Aorta (tissue), 5 donors: Measurements from ENCODE around the gene FKBP5. TPM values are rescaled to one million over a fixed set of nuclear protein-coding genes. Genes with fewer than 3 reads are reported as not detected.

Experiments
- ATAC-seq: fragments of 200-7000 bp; cut with Tn5 transposase; one replicate; pipeline ENCODE4 v1.9.1; 2022; ENCODE audit warnings: moderate library complexity; ENCODE audit not compliant: low FRiP score
- DNase-seq, 2 donors: peaks; one replicate each; pipeline ENCODE4 v3.0.0-alpha.2; 2020
- H3K27ac ChIP-seq, 2 donors: one replicate each; pipeline ENCODE4 v1.5.1; 2013; ENCODE audit warnings: low read length in 2 of 2, mild to moderate bottlenecking in 2 of 2, moderate library complexity in 2 of 2, control low read depth in 1 of 2, inconsistent platforms in 1 of 2, low read depth in 1 of 2
- H3K27me3 ChIP-seq, 2 donors: one replicate each; pipeline ENCODE4 v1.6.1; 2013; ENCODE audit warnings: control low read depth in 1 of 2, low read length in 1 of 2, mild to moderate bottlenecking in 1 of 2, moderate library complexity in 1 of 2; ENCODE audit not compliant: insufficient read depth in 2 of 2, control insufficient read depth in 1 of 2
- H3K36me3 ChIP-seq, 2 donors: one replicate each; pipeline ENCODE4 v1.6.1; 2013; ENCODE audit warnings: control low read depth in 1 of 2, low read length in 1 of 2, mild to moderate bottlenecking in 1 of 2; ENCODE audit not compliant: insufficient read depth in 2 of 2, control insufficient read depth in 1 of 2
- H3K4me1 ChIP-seq, 2 donors: one replicate each; pipeline ENCODE4 v1.6.1; 2013; ENCODE audit warnings: low read length in 2 of 2, control low read depth in 1 of 2, mild to moderate bottlenecking in 1 of 2, moderate library complexity in 1 of 2; ENCODE audit not compliant: insufficient read depth in 2 of 2, control insufficient read depth in 1 of 2
- H3K4me3 ChIP-seq, 2 donors: one replicate each; pipeline ENCODE4 v1.5.1; 2013; ENCODE audit warnings: low read length in 2 of 2, control low read depth in 1 of 2, mild to moderate bottlenecking in 1 of 2
- H3K9me3 ChIP-seq: one replicate; pipeline ENCODE4 v1.6.1; 2013; ENCODE audit warnings: mild to moderate bottlenecking, low read length; ENCODE audit not compliant: control insufficient read depth
- WGBS, 2 donors: extraction: QIAGEN DNeasy Blood & Tissue Kit; methylation state at CpG; one replicate each; pipeline ENCODE4 v1.1.7; 2013; 5-methylcytosine and 5-hydroxymethylcytosine counted together
- intact Hi-C, 2 donors: fragments of 100-400 bp; cut with DNase I; formaldehyde crosslinking; loops; one replicate each; pipeline versions ENCODE4 v1.14.2 to v1.15.0; 2022
- polyA plus RNA-seq, 2 donors: library from polyadenylated mRNA; stranded (reverse); fragments of 200-250 nt; gene quantifications; one replicate each; pipeline ENCODE4 v1.2.3, GENCODE V29; 2013
- total RNA-seq, 2 donors: library from RNA; stranded (reverse); fragmentation: NEBNext Ultra II Directional; extraction: Animal tissue kit (Norgen Biotek cat#: 25700); gene quantifications; one replicate each; pipeline ENCODE4 v1.2.1, GENCODE V29; 2021
- donor health status: healthy with polysubstance abuse.
- donor health status: Bipolar disorder and iron deficiency.
- donor health status: DM: no; HTN: no; CAD: no.
- donor health status: DM: no; HTN: no; CAD: no.
- donor health status: DM: yes; HTN: yes; CAD: no.

The FKBP5 gene
- total and polyA plus RNA-seq, 4 donors = 25.1 to 102 (median 87.6) TPM

DNA sequence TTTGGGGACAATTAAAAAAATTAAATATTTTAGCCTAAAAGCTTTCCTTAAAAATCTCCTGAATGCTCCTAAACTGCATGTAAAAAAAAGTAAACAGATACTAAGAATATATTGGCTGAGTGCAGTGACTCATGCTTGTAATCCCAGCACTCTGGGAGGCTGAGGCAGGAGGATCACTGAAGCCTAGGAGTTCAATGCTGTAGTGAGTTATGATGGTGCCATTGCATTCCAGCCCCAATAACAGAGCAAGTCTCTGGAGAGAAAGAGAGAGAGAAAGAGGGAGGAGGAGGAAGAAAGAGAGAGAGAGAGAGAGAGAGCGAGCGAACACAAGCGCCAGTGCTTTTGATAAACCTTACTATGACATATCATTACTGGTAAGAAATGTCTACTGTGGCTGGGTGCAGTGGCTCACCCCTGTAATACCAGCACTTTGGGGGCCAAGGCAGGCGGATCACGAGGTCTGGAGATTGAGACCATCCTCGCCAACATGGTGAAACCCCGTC, 58.8 kb downstream of the FKBP5 start:
- DNase-seq (no peak), ATAC-seq (no peak)
- Histone ChIP-seq H3K27me3 (no peaks in the 10 kb centered on the region), H3K4me1 (no peaks in the 10 kb centered on the region), H3K9me3 (no peaks in the 10 kb centered on the region), H3K27ac (no peak overlapping the region), H3K36me3 (peaks cover 0 to 3% of the 10 kb centered on the region in 2 donors), H3K4me3 (no peak overlapping the region)
- 92 to 95% methylated on average over 7 of the region's 7 CpGs for WGBS, 2 donors
- intact Hi-C loops = loop anchor here in 1 of 2 donors (5.0 to 10.0 kb wide), 2 partner anchors 48 to 55 kb away; partner anchors contain the start of gene FKBP5

DNA sequence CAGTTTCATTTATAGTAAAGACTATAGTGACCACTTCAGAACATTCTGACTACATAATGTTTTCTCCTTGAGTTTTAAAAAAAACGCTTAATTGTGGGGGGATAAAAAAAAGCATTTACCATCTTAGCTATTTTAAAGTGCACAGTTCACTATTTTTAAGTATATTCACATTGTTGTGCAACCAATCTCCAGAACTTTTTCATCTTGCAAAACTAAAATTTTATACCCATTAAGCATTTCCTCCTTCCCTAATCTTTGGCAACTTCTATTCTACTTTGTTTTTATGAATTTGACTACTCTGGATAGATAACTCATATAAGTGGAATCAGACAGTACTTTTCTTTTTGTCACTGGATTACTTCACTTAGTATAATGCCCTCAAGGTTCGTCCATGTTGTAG, 62.3 kb downstream of the FKBP5 start:
- intact Hi-C loops = loop anchor here in 1 of 2 donors (5.0 to 10.0 kb wide), 2 partner anchors 44 to 58 kb away; partner anchors contain the start of gene FKBP5
- 80% methylated on average over 2 of the region's 2 CpGs for WGBS, 2 donors
- H3K27me3 ChIP-seq = no peaks in the 10 kb centered on the region
- no peak for DNase-seq
- no peaks in the 10 kb centered on the region for H3K4me1 ChIP-seq
- H3K27ac ChIP-seq = no peak overlapping the region
- H3K36me3 ChIP-seq = peaks cover 0 to 3% of the 10 kb centered on the region in 2 donors
- H3K9me3 ChIP-seq = no peaks in the 10 kb centered on the region
- no peak overlapping the region for H3K4me3 ChIP-seq
- ATAC-seq = no peak

DNA sequence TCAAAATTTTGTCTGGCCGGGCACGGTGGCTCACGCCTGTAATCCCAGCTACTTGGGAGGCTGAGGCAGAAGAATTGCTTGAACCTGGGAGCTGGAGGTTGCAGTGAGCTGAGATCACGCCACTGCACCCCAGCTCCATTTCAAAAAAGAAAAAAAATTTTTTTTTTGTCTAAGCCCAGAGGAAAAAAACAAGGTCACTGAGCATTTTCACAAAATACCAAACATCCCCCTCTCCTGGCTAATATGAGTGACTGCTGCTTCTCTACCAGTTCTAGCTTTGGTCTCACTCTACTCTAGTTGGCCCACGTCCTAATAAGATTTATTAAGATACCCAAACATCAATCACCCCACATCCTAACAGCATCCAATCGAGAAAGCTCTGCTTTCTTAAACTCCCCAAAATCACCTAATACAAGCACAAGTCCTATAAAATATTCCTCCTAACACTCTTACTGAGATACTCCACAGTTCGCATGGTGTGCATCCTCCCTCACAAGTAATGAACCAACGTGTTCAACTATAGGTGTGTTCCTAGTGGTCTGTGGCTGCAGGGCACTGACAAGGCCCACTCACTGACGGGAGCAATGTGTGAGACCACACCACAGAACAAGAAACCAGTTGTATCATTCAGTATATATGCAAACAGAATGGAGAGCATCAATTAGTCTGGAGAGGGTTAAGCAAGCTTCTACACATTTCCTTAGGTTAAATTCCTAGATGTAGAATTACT, 64.2 kb downstream of the FKBP5 start:
- peak overlapping the region in 1 of 2 donors; percentile 28 for H3K27ac ChIP-seq
- DNase-seq (no peak), ATAC-seq (no peak)
- intact Hi-C loops = loop anchor here in 1 of 2 donors (5.0 to 10.0 kb wide), 2 partner anchors 42 to 60 kb away; partner anchors contain the start of gene FKBP5
- no peak overlapping the region for H3K4me3 ChIP-seq
- no peaks in the 10 kb centered on the region for H3K4me1 ChIP-seq
- no peaks in the 10 kb centered on the region for H3K9me3 ChIP-seq
- H3K27me3 ChIP-seq = no peaks in the 10 kb centered on the region
- H3K36me3 ChIP-seq = peaks cover 0 to 4% of the 10 kb centered on the region in 2 donors
- WGBS, 2 donors = 89 to 92% methylated on average over 9 of the region's 9 CpGs

GRCh38 chr6:35622283-35622682, 66.4 kb downstream of the FKBP5 start:
- intact Hi-C loops = loop anchor here in 1 of 2 donors (10.0 kb wide), 1 partner anchor 63 kb away; the partner anchor contains the start of gene FKBP5
- H3K4me1 ChIP-seq = no peaks in the 10 kb centered on the region
- ATAC-seq = no peak

GRCh38 chr6:35620706-35621105, 68.0 kb downstream of the FKBP5 start:
- WGBS, 2 donors = 93 to 96% methylated on average over 1 of the region's 1 CpG
- Histone ChIP-seq H3K36me3 (peaks cover 5 to 7% of the 10 kb centered on the region in 2 donors), H3K4me1 (no peaks in the 10 kb centered on the region), H3K27me3 (no peaks in the 10 kb centered on the region), H3K27ac (no peak overlapping the region), H3K9me3 (no peaks in the 10 kb centered on the region), H3K4me3 (no peak overlapping the region)
- no peak for DNase-seq
- intact Hi-C loops = loop anchor here in 1 of 2 donors (10.0 kb wide), 1 partner anchor 64 kb away; the partner anchor contains the start of gene FKBP5
- no peak for ATAC-seq

More at GRCh38 chr6:35622283-35622682, 66.4 kb downstream of the FKBP5 start:
- peaks cover 5 to 7% of the 10 kb centered on the region in 2 donors for H3K36me3 ChIP-seq
- WGBS, 2 donors = 95 to 97% methylated on average over 4 of the region's 4 CpGs
- H3K27me3 ChIP-seq = no peaks in the 10 kb centered on the region
- no peak for DNase-seq
- no peak overlapping the region for H3K4me3 ChIP-seq
- no peaks in the 10 kb centered on the region for H3K9me3 ChIP-seq
- no peak overlapping the region for H3K27ac ChIP-seq

DNA sequence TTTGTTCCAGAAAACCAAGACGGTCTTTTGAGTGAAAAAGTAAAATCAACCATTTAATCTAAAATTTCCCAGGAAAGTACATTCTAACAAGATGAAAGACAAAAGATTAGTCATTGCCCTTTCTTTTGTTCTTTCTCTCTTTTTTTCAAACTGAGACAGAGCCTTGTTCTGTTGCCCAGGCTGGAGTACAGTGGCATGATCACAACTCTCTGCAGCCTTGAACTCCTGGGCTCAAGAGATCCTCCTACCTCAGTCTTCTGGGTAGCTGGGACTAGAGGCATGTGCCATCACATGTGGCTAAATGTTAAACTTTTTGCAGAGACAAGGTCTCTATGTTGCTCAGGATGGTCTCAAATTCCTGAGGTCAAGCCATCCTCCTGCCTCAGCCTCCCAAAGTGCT, 75.0 kb downstream of the FKBP5 start:
- WGBS, 2 donors = 57 to 74% methylated on average over 1 of the region's 1 CpG
- no peaks in the 10 kb centered on the region for H3K4me1 ChIP-seq
- intact Hi-C loops = no loop called here
- DNase-seq = no peak
- H3K27ac ChIP-seq = no peak overlapping the region
- no peak overlapping the region for H3K4me3 ChIP-seq
- no peaks in the 10 kb centered on the region for H3K9me3 ChIP-seq
- no peak for ATAC-seq
- peaks cover 5 to 6% of the 10 kb centered on the region in 2 donors for H3K36me3 ChIP-seq
- no peaks in the 10 kb centered on the region for H3K27me3 ChIP-seq

DNA sequence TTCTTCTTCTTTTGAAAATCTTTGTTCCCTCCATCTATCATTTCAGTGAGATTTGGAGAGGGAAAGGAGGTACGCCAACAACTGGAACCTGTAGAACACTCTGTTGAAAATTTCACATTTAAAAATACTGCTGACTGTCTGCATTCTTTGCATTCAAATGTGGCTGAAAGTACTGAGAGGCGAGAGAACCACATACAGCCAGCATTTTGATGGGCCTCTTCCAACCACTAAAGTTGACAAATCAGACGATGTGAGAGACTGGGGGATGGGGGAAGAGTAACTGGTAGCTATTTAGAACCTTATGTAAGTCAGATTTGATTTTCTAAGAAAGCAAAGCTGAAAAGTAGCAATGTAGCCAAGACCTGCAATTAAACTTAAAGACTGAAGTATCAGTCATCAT, 77.5 kb downstream of the FKBP5 start:
- H3K9me3 ChIP-seq = no peaks in the 10 kb centered on the region

GRCh38 chr6:35610830-35611229, 77.9 kb downstream of the FKBP5 start:
- intact Hi-C loops = no loop called here
- no peak overlapping the region for H3K27ac ChIP-seq
- ATAC-seq = no peak
- H3K4me1 ChIP-seq = no peaks in the 10 kb centered on the region
- peaks cover 0 to 3% of the 10 kb centered on the region in 2 donors for H3K36me3 ChIP-seq
- H3K9me3 ChIP-seq = no peaks in the 10 kb centered on the region
- DNase-seq = no peak
- H3K27me3 ChIP-seq = no peaks in the 10 kb centered on the region
- no peak overlapping the region for H3K4me3 ChIP-seq
- WGBS, 2 donors = 93 to 94% methylated on average over 3 of the region's 3 CpGs

More for the DNA sequence above, 77.5 kb downstream of the FKBP5 start:
- Histone ChIP-seq H3K4me3 (no peak overlapping the region), H3K4me1 (no peaks in the 10 kb centered on the region), H3K27ac (no peak overlapping the region), H3K27me3 (no peaks in the 10 kb centered on the region), H3K36me3 (peaks cover 0 to 3% of the 10 kb centered on the region in 2 donors)
- 40 to 46% methylated on average over 3 of the region's 3 CpGs for WGBS, 2 donors
- ATAC-seq (no peak), DNase-seq (no peak)
- intact Hi-C loops = no loop called here

DNA sequence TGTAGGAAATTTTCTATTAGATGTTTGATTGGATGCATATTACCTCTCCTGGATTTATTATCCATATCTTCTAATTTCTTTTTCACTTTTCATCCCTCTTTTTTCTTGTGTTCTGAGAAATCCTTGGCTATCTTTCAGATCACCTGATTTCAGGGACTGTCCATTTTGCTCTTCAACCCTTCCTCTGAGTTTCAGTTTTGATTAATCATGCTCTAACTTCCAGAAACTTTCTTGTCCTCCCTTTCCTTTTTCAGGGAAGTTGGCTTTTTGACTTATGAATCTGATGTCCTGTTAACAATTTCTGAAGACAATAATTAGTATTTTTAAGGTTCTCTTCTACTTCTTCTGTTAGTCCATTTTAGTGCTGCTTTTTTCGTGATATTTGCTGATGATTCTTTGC, 79.1 kb downstream of the FKBP5 start:
- no peak for ATAC-seq
- intact Hi-C loops = no loop called here
- 94 to 97% methylated on average over 1 of the region's 1 CpG for WGBS, 2 donors
- DNase-seq = no peak
- Histone ChIP-seq H3K9me3 (no peaks in the 10 kb centered on the region), H3K4me3 (no peak overlapping the region), H3K27ac (no peak overlapping the region), H3K36me3 (peaks cover 0 to 3% of the 10 kb centered on the region in 2 donors), H3K27me3 (no peaks in the 10 kb centered on the region), H3K4me1 (no peaks in the 10 kb centered on the region)
